Sigmoid colon (tissue), 4 donors: ENCODE results near the gene IL12RB2.

ENCODE experiments used
- EP300 ChIP-seq, 4 donors: sonication (generic); formaldehyde crosslinking; IDR thresholded peaks; one replicate each; pipeline ENCODE4 v1.6.1; 2017; ENCODE audit warnings: antibody characterized with exemption in 4 of 4
- POLR2A ChIP-seq, 2 donors: fragments of 450-650 bp; IDR thresholded peaks; one replicate each; pipeline ENCODE4 v1.6.1; 2016; ENCODE audit warnings: antibody characterized with exemption in 2 of 2, mild to moderate bottlenecking in 2 of 2, moderate library complexity in 2 of 2
- POLR2AphosphoS5 ChIP-seq, 4 donors: sonication (generic); formaldehyde crosslinking; IDR thresholded peaks; one replicate each; pipeline ENCODE4 v1.6.1; 2017; ENCODE audit warnings: antibody characterized with exemption in 4 of 4

GRCh38 chr1:67393737-67394136 lies 86.1 kb downstream of the IL12RB2 start:
- TF ChIP-seq POLR2AphosphoS5 (IDR thresholded peaks at IDR 0.05) (no peak), POLR2A (IDR thresholded peaks at IDR 0.05) (no peak), EP300 (IDR thresholded peaks at IDR 0.05) (no peak)
